PC-9 (cell line): ENCODE results near the gene ABCF3. TPM values are rescaled to one million over a fixed set of nuclear protein-coding genes. Genes with fewer than 3 reads are reported as not detected.

Source experiments
- BruUV-seq: library from RNA; stranded (reverse); fragments of 400-500 nt; replicated peaks from 2 replicates; lab custom pipeline; 2021; lab: Mats Ljungman, UMichigan
- CTCF ChIA-PET: fragments of 300-600 bp; sonication (Branson Sonifier 250); formaldehyde crosslinking; loops from one replicate; lab custom pipeline; 2022; ENCODE audit warnings: antibody characterized with exemption; lab: Charles Lee
- POLR2A ChIA-PET: fragments of 300-600 bp; sonication (Branson Sonifier 250); formaldehyde crosslinking; loops from one replicate; lab custom pipeline; 2022; ENCODE audit warnings: antibody characterized with exemption; ENCODE audit not compliant: unreplicated experiment; lab: Charles Lee
- DNase-seq, 2 experiments: peaks; one replicate each; pipeline versions ENCODE4 v3.0.0 to v3.0.0-alpha.2; 2015 to 2022; ENCODE audit warnings: mixed read lengths in 1 of 2
- H2AFZ ChIP-seq: fragments of 200-600 bp; sonication (generic); 2 replicates; pipeline ENCODE4 v1.8.1; 2017; ENCODE audit warnings: antibody characterized with exemption
- H3F3A ChIP-seq: fragments of 200-600 bp; sonication (generic); 2 replicates; pipeline ENCODE4 v1.8.1; 2017; ENCODE audit warnings: antibody characterized with exemption, mild to moderate bottlenecking, low read depth; ENCODE audit not compliant: insufficient read depth
- H3K27ac ChIP-seq: fragments of 200-600 bp; sonication (generic); 2 replicates; pipeline ENCODE4 v1.6.1; 2016; ENCODE audit warnings: mixed run types
- H3K27me3 ChIP-seq: fragments of 200-600 bp; sonication (generic); 2 replicates; pipeline ENCODE4 v1.6.1; 2016; ENCODE audit warnings: low read depth, mixed run types; ENCODE audit not compliant: insufficient read depth
- H3K36me3 ChIP-seq: fragments of 200-600 bp; sonication (generic); 2 replicates; pipeline ENCODE4 v1.6.1; 2016; ENCODE audit warnings: low read depth, mixed run types
- H3K4me1 ChIP-seq: fragments of 200-600 bp; sonication (generic); replicated peaks from 2 replicates; pipeline ENCODE4 v1.6.1; 2016; ENCODE audit warnings: mixed run types; ENCODE audit not compliant: insufficient read depth
- H3K4me2 ChIP-seq: fragments of 200-600 bp; sonication (generic); 2 replicates; pipeline ENCODE4 v1.6.1; 2017; ENCODE audit warnings: mixed run types
- H3K4me3 ChIP-seq: fragments of 200-600 bp; sonication (generic); 2 replicates; pipeline ENCODE4 v1.6.1; 2016; ENCODE audit warnings: mixed run types
- H3K79me2 ChIP-seq: fragments of 200-600 bp; sonication (generic); 2 replicates; pipeline ENCODE4 v1.6.1; 2017; ENCODE audit warnings: low read depth, mixed run types
- H3K9me2 ChIP-seq: fragments of 200-600 bp; sonication (generic); 2 replicates; pipeline ENCODE4 v1.8.1; 2017; ENCODE audit warnings: mild to moderate bottlenecking; ENCODE audit not compliant: insufficient read depth
- H3K9me3 ChIP-seq: fragments of 200-600 bp; sonication (generic); 2 replicates; pipeline ENCODE4 v1.8.1; 2016; ENCODE audit warnings: low read depth; ENCODE audit not compliant: insufficient read depth
- H4K20me1 ChIP-seq: fragments of 200-600 bp; sonication (generic); 2 replicates; pipeline ENCODE4 v1.8.1; 2017; ENCODE audit not compliant: insufficient read depth
- EZH2 ChIP-seq: fragments of 200-600 bp; sonication (generic); IDR thresholded peaks from 2 replicates; pipeline ENCODE4 v1.8.0; 2017; ENCODE audit warnings: antibody characterized with exemption, low read depth
- intact Hi-C: fragments of 100-400 bp; cut with micrococcal nuclease; formaldehyde crosslinking; loops from one replicate; pipeline ENCODE4 v1.10.0; 2022; ENCODE audit not compliant: unreplicated experiment
- total RNA-seq: library from RNA; stranded (reverse); gene quantifications from 2 replicates; pipeline ENCODE4 v1.2.3, GENCODE V29; 2021
- TF ChIP-seq, protein P1 (sequence below): fragments of 200-600 bp; sonication (generic); conservative IDR thresholded peaks from 2 replicates; pipeline ENCODE4 v1.6.1; 2017; ENCODE audit warnings: mixed run types, antibody characterized with exemption, mild to moderate bottlenecking, moderate library complexity

Gene ABCF3
- total RNA-seq, 1 experiment from 2014 or later: 98.8 TPM

DNA sequence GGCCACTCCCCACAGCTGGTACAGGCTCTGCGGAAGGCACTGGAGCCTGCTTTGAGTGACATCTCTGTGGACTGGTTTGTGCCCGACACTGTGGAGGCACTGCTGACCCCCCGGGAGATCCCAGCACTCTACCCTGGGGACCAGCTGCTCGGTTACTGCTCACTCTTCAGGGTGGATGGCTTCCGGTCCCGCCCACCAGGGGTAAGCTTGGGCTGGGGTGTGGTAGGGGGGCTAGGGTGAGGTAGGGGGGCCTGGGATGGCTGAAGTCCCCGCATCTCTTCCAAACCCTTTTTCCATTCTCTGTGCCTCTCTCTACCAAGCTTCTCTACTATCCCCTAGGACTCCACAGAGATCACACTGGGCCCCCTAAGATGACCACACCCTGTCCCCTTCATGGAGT, 51.2 kb downstream of the ABCF3 start:
- CTCF ChIA-PET: interaction anchor here (0.9 kb wide), 1 partner anchor 10 kb away, joined by 3 read pairs; no protein-coding TSS in a partner anchor
- H2AFZ ChIP-seq: no peak overlapping the region
- H3K4me3 ChIP-seq: no peak overlapping the region
- H4K20me1 ChIP-seq: peaks cover 10% of the 10 kb centered on the region
- TF ChIP-seq, protein P1, sequence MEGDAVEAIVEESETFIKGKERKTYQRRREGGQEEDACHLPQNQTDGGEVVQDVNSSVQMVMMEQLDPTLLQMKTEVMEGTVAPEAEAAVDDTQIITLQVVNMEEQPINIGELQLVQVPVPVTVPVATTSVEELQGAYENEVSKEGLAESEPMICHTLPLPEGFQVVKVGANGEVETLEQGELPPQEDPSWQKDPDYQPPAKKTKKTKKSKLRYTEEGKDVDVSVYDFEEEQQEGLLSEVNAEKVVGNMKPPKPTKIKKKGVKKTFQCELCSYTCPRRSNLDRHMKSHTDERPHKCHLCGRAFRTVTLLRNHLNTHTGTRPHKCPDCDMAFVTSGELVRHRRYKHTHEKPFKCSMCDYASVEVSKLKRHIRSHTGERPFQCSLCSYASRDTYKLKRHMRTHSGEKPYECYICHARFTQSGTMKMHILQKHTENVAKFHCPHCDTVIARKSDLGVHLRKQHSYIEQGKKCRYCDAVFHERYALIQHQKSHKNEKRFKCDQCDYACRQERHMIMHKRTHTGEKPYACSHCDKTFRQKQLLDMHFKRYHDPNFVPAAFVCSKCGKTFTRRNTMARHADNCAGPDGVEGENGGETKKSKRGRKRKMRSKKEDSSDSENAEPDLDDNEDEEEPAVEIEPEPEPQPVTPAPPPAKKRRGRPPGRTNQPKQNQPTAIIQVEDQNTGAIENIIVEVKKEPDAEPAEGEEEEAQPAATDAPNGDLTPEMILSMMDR: no peak
- TF ChIP-seq EZH2: no peak
- POLR2A ChIA-PET: interaction anchor here (0.6 to 0.7 kb wide), 2 partner anchors 38 to 342 kb away, joined by 4 to 18 read pairs; no protein-coding TSS in a partner anchor
- no peak overlapping the region for H3K4me2 ChIP-seq
- no peaks in the 10 kb centered on the region for H3K9me3 ChIP-seq
- 0 out of 2 replicates have a peak, but pooled peaks cover under 1% of the 10 kb centered on the region for H3K36me3 ChIP-seq
- peaks cover 17% of the 10 kb centered on the region; the same call in 1 of the 2 replicates for H3F3A ChIP-seq
- no peak for DNase-seq
- H3K79me2 ChIP-seq: no peaks in the 10 kb centered on the region
- H3K27me3 ChIP-seq: peaks cover 9% of the 10 kb centered on the region; the same call in 1 of the 2 replicates
- H3K4me1 ChIP-seq: peaks cover 12% of the 10 kb centered on the region
- no peaks in the 10 kb centered on the region for H3K9me2 ChIP-seq
- intact Hi-C loops: no loop called here
- no peak overlapping the region for H3K27ac ChIP-seq
- no TSS peak for BruUV-seq

GRCh38 chr3:184237807-184238206, 51.8 kb downstream of the ABCF3 start:
- no TSS peak for BruUV-seq
- Histone ChIP-seq H2AFZ (no peak overlapping the region), H3K9me2 (no peaks in the 10 kb centered on the region), H3K36me3 (0 out of 2 replicates have a peak, but pooled peaks cover 6% of the 10 kb centered on the region), H3K4me3 (no peak overlapping the region), H3K9me3 (no peaks in the 10 kb centered on the region), H3F3A (peaks cover 23% of the 10 kb centered on the region; the same call in 1 of the 2 replicates), H3K27ac (no peak overlapping the region), H3K27me3 (0 out of 2 replicates have a peak, but pooled peaks cover 3% of the 10 kb centered on the region), H3K79me2 (no peaks in the 10 kb centered on the region), H4K20me1 (peaks cover 15% of the 10 kb centered on the region), H3K4me1 (peaks cover 17% of the 10 kb centered on the region), H3K4me2 (no peak overlapping the region)
- intact Hi-C loops: no loop called here
- TF ChIP-seq, protein P1: no peak
- no peak for TF ChIP-seq EZH2
- POLR2A ChIA-PET: interaction anchor here (0.7 kb wide), 1 partner anchor 57 kb away, joined by 6 read pairs; no protein-coding TSS in a partner anchor
- DNase-seq: no peak
- CTCF ChIA-PET: interaction anchor here (0.6 kb wide), 2 partner anchors 61 to 623 kb away, joined by 3 read pairs; no protein-coding TSS in a partner anchor

- H3K4me3 ChIP-seq: no peak overlapping the region
- H3K27ac ChIP-seq: no peak overlapping the region
- CTCF ChIA-PET: interaction anchor here (0.6 kb wide), 2 partner anchors 61 to 624 kb away, joined by 3 read pairs; no protein-coding TSS in a partner anchor
- peaks cover 29% of the 10 kb centered on the region for H3F3A ChIP-seq
- H3K4me2 ChIP-seq: no peak overlapping the region
- H3K27me3 ChIP-seq: no peaks in the 10 kb centered on the region
- intact Hi-C loops: no loop called here
- 0 out of 2 replicates have a peak, but pooled peaks cover 12% of the 10 kb centered on the region for H3K36me3 ChIP-seq
- no peaks in the 10 kb centered on the region for H3K9me2 ChIP-seq
- peaks cover 17% of the 10 kb centered on the region for H4K20me1 ChIP-seq
- TF ChIP-seq EZH2: no peak
- TF ChIP-seq, protein P1: no peak
- POLR2A ChIA-PET: interaction anchor here (0.7 kb wide), 1 partner anchor 57 kb away, joined by 6 read pairs; no protein-coding TSS in a partner anchor
- BruUV-seq: no TSS peak
- H3K4me1 ChIP-seq: peaks cover 17% of the 10 kb centered on the region
- no peaks in the 10 kb centered on the region for H3K9me3 ChIP-seq
- DNase-seq: no peak
- no peaks in the 10 kb centered on the region for H3K79me2 ChIP-seq
- H2AFZ ChIP-seq: no peak overlapping the region
Observed at GRCh38 chr3:184238246-184238818, 52.3 kb downstream of the ABCF3 start.
